Measurements from ENCODE around the gene PRDM16. TPM values are rescaled to one million over a fixed set of nuclear protein-coding genes. Genes with fewer than 3 reads are reported as not detected.

Gene PRDM16
- total and polyA plus RNA-seq, 2 of the 4 experiments (the other 2 are of a cell fraction): 0.02 TPM; not detected in 1

- no peaks in the 10 kb centered on the region for H4K20me1 ChIP-seq (ENCODE audit: insufficient read depth, low read length)
- no peak for ATAC-seq (ENCODE audit: low read depth)
- no peak overlapping the region for H2BK15ac ChIP-seq (ENCODE audit: low read depth, low read length)
- no peak overlapping the region for H4K5ac ChIP-seq (ENCODE audit: low read depth, low read length)
- TF ChIP-seq CTCF (conservative IDR thresholded peaks at IDR 0.05; ENCODE audit: low read depth, low read length) (no peak), MAFK (IDR thresholded peaks at IDR 0.05; ENCODE audit: low read depth, low read length) (no peak), CEBPB (IDR thresholded peaks at IDR 0.05; ENCODE audit: low read depth, low read length) (no peak)
- ChIA-PET POLR2A (ENCODE audit: unreplicated experiment) (no interaction called here), CTCF (interaction anchor here (0.6 kb wide), 2 partner anchors 345 to 576 kb away, joined by 3 to 4 read pairs; no protein-coding TSS in a partner anchor)
- no peak overlapping the region for H3K14ac ChIP-seq (replicated peaks; ENCODE audit: low read depth, low read length)
- H4K91ac ChIP-seq (ENCODE audit: insufficient read depth, low read depth, low read length): no peak overlapping the region
- in situ Hi-C loops (cut with MboI; ENCODE audit: low sequenced_read_pairs): loop anchor here (5.0 kb wide), 1 partner anchor 1008 kb away; the partner anchor contains the start of gene PEX10
- H4K8ac ChIP-seq (ENCODE audit: low read depth in 2 of 2, low read length in 2 of 2): no peak overlapping the region
- H3K4me3 ChIP-seq (ENCODE audit: insufficient read depth, low read depth, low read length): no peak overlapping the region
- no peaks in the 10 kb centered on the region for H3K79me1 ChIP-seq (ENCODE audit: low read depth in 1 of 2, low read length in 2 of 2)
- peaks cover 5% of the 10 kb centered on the region; the same call in 1 of the 2 replicates for H3K9me3 ChIP-seq (ENCODE audit: control insufficient read depth, insufficient read depth, low read length)
- no peak overlapping the region for H2BK120ac ChIP-seq (ENCODE audit: low read depth, low read length)
- no peak overlapping the region for H3K18ac ChIP-seq (ENCODE audit: low read depth, low read length)
- WGBS, 2 experiments (ENCODE audit: extremely low coverage in 2 of 2, insufficient read length in 1 of 2): 67% methylated on average over 11 of the region's 23 CpGs; no CpG with 5 or more reads in 1 of the 2 experiments
- no peak overlapping the region for H3K56ac ChIP-seq (ENCODE audit: extremely low read depth, insufficient read depth, low read length)
- no peaks in the 10 kb centered on the region for H3K9me1 ChIP-seq (ENCODE audit: insufficient read depth, low read length)
- dilution Hi-C loops (cut with HindIII; ENCODE audit: low sequenced_read_pairs, unreplicated experiment): no loop called here
- peaks cover 9% of the 10 kb centered on the region; the same call in 1 of the 2 replicates for H3K27me3 ChIP-seq (ENCODE audit: control insufficient read depth, insufficient read depth, low read length)
- no peak overlapping the region for H2AK5ac ChIP-seq (ENCODE audit: low read depth, low read length)
- H2BK20ac ChIP-seq (ENCODE audit: low read depth, low read length): no peak overlapping the region
- no peak overlapping the region for H2BK5ac ChIP-seq (ENCODE audit: low read depth, low read length, poor library complexity, severe bottlenecking)
- no peak overlapping the region for H3K23ac ChIP-seq (ENCODE audit: low read depth, low read length)
- H2AFZ ChIP-seq (replicated peaks; ENCODE audit: low read length, poor library complexity): no peak overlapping the region
- H3K4me2 ChIP-seq (ENCODE audit: low read depth, low read length): no peak overlapping the region
- DNase-seq: no peak
- no peaks in the 10 kb centered on the region for H3K36me3 ChIP-seq (ENCODE audit: control insufficient read depth, insufficient read depth, low read length)
- no TSS peak for BruUV-seq (replicated peaks)
- H3K4me1 ChIP-seq (ENCODE audit: control insufficient read depth, insufficient read depth, low read length): no peaks in the 10 kb centered on the region
- H3K27ac ChIP-seq (ENCODE audit: insufficient read depth, low read length): no peak overlapping the region
- H3K4ac ChIP-seq (ENCODE audit: low read depth, low read length): no peak overlapping the region
- intact Hi-C loops (cut with micrococcal nuclease): no loop called here
- no peak overlapping the region for H3K9ac ChIP-seq (ENCODE audit: low read depth, low read length)
- no peak overlapping the region for H2AK9ac ChIP-seq (replicated peaks; ENCODE audit: low read depth, low read length, poor library complexity)
Measured at GRCh38 chr1:3420218-3420951, 351.4 kb downstream of the PRDM16 start.
